Activated CD4-positive, alpha-beta T cell treated with anti-CD3 and anti-CD28 coated beads, Interleukin-2, amount 10 ng/mL, durations not matched to agents 7 days and 5 days (primary cell): ENCODE data around the gene SERPINB5. TPM values are rescaled to one million over a fixed set of nuclear protein-coding genes. Genes with fewer than 3 reads are reported as not detected.

Experiments used
- CTCF ChIA-PET: fragments of 350-600 bp; sonication (Branson Sonifier 250); formaldehyde crosslinking; loops from one replicate; lab custom pipeline; 2021; ENCODE audit warnings: antibody characterized with exemption; lab: Charles Lee
- POLR2A ChIA-PET: fragments of 350-600 bp; sonication (Branson Sonifier 250); formaldehyde crosslinking; loops from one replicate; lab custom pipeline; 2021; ENCODE audit warnings: antibody characterized with exemption; lab: Charles Lee
- DNase-seq: peaks from one replicate; pipeline ENCODE4 v3.0.0-alpha.2; 2020
- H3K27ac Mint-ChIP-seq: one replicate; pipeline ENCODE4 v1.8.0; 2021; ENCODE audit warnings: mild to moderate bottlenecking, moderate library complexity, mixed read lengths
- H3K27me3 Mint-ChIP-seq: one replicate; pipeline ENCODE4 v1.8.0; 2021; ENCODE audit warnings: mixed read lengths
- H3K36me3 Mint-ChIP-seq: one replicate; pipeline ENCODE4 v1.8.0; 2021; ENCODE audit warnings: low read depth, mixed read lengths
- H3K4me1 Mint-ChIP-seq: one replicate; pipeline ENCODE4 v1.8.0; 2021; ENCODE audit warnings: mixed read lengths
- H3K4me3 Mint-ChIP-seq: one replicate; pipeline ENCODE4 v1.8.0; 2021; ENCODE audit warnings: mild to moderate bottlenecking, moderate library complexity, mixed read lengths
- H3K9me3 Mint-ChIP-seq: one replicate; pipeline ENCODE4 v1.8.0; 2021; ENCODE audit warnings: mixed read lengths
- total RNA-seq, 2 experiments: library from RNA; stranded (reverse); gene quantifications; one replicate each; pipeline ENCODE4 v1.2.3, GENCODE V29; 2021

SERPINB5 gene
- total RNA-seq, 2 experiments from 2014 or later: not detected

DNA sequence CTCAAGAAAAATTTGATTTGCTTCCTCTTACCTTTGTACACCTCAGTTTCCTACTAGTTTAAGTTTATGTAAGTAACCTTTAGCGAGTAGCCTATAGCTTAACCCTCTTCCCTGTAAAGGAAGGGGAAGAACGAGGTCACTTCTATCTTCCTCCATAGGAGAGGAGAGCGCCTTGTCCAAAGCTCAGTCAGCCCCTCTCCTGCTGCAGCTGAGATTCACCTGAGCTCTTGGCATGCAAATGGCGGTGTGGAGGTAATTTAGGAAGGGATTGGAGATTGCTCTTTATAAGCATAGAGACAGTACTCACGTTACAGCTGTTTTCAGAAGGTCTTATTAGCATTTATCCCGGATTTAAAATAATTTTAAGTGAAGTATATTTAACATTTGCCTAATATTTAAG lies 37.6 kb downstream of the SERPINB5 start:
- no peak for DNase-seq
- H3K4me3 Mint-ChIP-seq: no peak overlapping the region
- no peaks in the 10 kb centered on the region for H3K4me1 Mint-ChIP-seq
- H3K27me3 Mint-ChIP-seq: peaks cover 10% of the 10 kb centered on the region
- no peaks in the 10 kb centered on the region for H3K36me3 Mint-ChIP-seq
- ChIA-PET CTCF (no interaction called here), POLR2A (no interaction called here)
- H3K27ac Mint-ChIP-seq: no peak overlapping the region
- no peaks in the 10 kb centered on the region for H3K9me3 Mint-ChIP-seq

GRCh38 chr18:63514888-63515678 lies 38.3 kb downstream of the SERPINB5 start:
- Mint-ChIP-seq H3K27me3 (peaks cover 11% of the 10 kb centered on the region), H3K4me1 (no peaks in the 10 kb centered on the region), H3K27ac (no peak overlapping the region), H3K36me3 (no peaks in the 10 kb centered on the region), H3K4me3 (no peak overlapping the region), H3K9me3 (no peaks in the 10 kb centered on the region)
- ChIA-PET CTCF (no interaction called here), POLR2A (no interaction called here)
- DNase-seq: no peak

DNA sequence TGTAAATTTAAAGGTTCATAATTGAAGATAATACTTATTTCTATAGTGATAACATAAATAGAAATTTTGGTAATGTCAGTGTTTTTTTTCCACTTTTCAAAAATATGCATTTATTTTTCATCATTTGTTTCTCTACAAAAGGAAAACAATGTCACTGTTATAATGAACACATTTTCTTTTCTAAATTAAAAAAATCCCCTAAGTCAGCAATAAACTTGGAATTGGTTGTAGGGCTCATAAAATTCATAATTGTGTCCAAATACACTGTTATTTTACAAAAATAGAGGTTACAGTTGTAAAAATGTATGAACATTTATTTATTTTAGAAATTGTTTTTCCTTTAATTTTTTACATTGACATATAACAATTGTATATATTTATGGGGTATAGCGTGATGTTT lies 39.0 kb downstream of the SERPINB5 start:
- POLR2A ChIA-PET: no interaction called here

GRCh38 chr18:63518178-63519012 lies 41.6 kb downstream of the SERPINB5 start:
- Mint-ChIP-seq H3K36me3 (no peaks in the 10 kb centered on the region), H3K27ac (no peak overlapping the region), H3K9me3 (no peaks in the 10 kb centered on the region), H3K4me1 (no peaks in the 10 kb centered on the region), H3K27me3 (peaks cover 26% of the 10 kb centered on the region), H3K4me3 (no peak overlapping the region)
- POLR2A ChIA-PET: interaction anchor here (0.6 kb wide), 1 partner anchor 121 kb away, joined by 3 read pairs; no protein-coding TSS in a partner anchor
- DNase-seq: peak; percentile 75
- CTCF ChIA-PET: interaction anchor here (0.6 to 3.8 kb wide), 10 partner anchors 9 to 579 kb away, joined by 3 to 18 read pairs (median 3); no protein-coding TSS in a partner anchor

More for the DNA sequence above, 39.0 kb downstream of the SERPINB5 start:
- Mint-ChIP-seq H3K27ac (no peak overlapping the region), H3K36me3 (no peaks in the 10 kb centered on the region), H3K4me1 (no peaks in the 10 kb centered on the region), H3K9me3 (no peaks in the 10 kb centered on the region), H3K4me3 (no peak overlapping the region), H3K27me3 (peaks cover 18% of the 10 kb centered on the region)
- CTCF ChIA-PET: no interaction called here
- DNase-seq: no peak

- Mint-ChIP-seq H3K4me3 (no peak overlapping the region), H3K27ac (no peak overlapping the region), H3K36me3 (no peaks in the 10 kb centered on the region), H3K9me3 (no peaks in the 10 kb centered on the region), H3K4me1 (no peaks in the 10 kb centered on the region), H3K27me3 (peaks cover 32% of the 10 kb centered on the region)
- POLR2A ChIA-PET: no interaction called here
- CTCF ChIA-PET: interaction anchor here (0.7 to 3.8 kb wide), 2 partner anchors 11 to 57 kb away, joined by 3 to 18 read pairs; no protein-coding TSS in a partner anchor
- DNase-seq: no peak
These were observed 43.4 kb downstream of the SERPINB5 start for GRCh38 chr18:63520053-63520685.

DNA sequence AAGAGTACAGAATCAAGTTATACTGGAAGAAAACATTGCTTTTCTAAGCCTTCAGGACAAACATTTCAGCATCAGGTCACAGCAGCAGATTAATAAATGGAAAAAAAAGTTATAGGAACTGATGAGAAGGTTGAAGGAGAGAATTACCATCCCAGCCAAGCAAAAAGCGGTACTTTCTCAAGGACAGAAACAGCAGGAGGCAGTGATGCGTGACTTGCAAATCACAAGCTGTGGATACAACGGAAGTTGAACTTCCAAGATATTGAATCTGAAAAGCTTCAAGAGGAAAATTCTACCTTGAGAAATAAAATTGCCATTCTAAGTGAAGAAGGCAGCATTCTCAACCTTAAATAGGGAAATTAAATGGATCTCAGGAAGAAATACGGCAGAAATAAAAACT lies 46.9 kb downstream of the SERPINB5 start:
- H3K27ac Mint-ChIP-seq: no peak overlapping the region
- H3K36me3 Mint-ChIP-seq: no peaks in the 10 kb centered on the region
- H3K4me3 Mint-ChIP-seq: no peak overlapping the region
- ChIA-PET POLR2A (no interaction called here), CTCF (no interaction called here)
- DNase-seq: no peak
- H3K27me3 Mint-ChIP-seq: peaks cover 37% of the 10 kb centered on the region
- H3K4me1 Mint-ChIP-seq: no peaks in the 10 kb centered on the region
- H3K9me3 Mint-ChIP-seq: no peaks in the 10 kb centered on the region

DNA sequence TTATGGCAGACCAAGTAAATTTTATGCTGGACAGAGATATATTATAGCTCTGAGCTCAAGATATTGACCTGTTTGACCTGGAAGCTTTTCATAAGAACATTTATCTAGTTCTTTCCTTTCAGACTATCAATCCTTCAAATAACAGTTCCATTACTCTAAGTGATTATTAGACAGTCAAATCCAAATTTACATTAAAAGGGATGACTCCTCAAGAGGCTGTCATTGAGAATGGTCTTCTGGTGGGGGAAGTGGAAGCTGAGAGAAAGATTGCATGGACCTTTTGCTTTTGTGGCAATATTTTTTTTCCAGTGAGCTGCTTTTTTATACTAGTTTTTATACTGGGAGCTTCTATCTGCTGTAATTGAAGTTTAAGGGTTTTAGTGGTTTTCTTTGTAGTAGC lies 50.5 kb downstream of the SERPINB5 start:
- Mint-ChIP-seq H3K9me3 (no peaks in the 10 kb centered on the region), H3K4me1 (no peaks in the 10 kb centered on the region), H3K36me3 (no peaks in the 10 kb centered on the region), H3K27ac (no peak overlapping the region), H3K27me3 (peaks cover 36% of the 10 kb centered on the region), H3K4me3 (no peak overlapping the region)
- DNase-seq: no peak
- ChIA-PET POLR2A (no interaction called here), CTCF (interaction anchor here (1.0 kb wide), 1 partner anchor 9 kb away, joined by 3 read pairs; no protein-coding TSS in a partner anchor)

- DNase-seq: no peak
- Mint-ChIP-seq H3K27ac (no peak overlapping the region), H3K27me3 (peaks cover 34% of the 10 kb centered on the region), H3K4me1 (no peaks in the 10 kb centered on the region), H3K9me3 (no peaks in the 10 kb centered on the region), H3K4me3 (no peak overlapping the region), H3K36me3 (no peaks in the 10 kb centered on the region)
- POLR2A ChIA-PET: no interaction called here
- CTCF ChIA-PET: interaction anchor here (1.2 kb wide), 1 partner anchor 10 kb away, joined by 4 read pairs; no protein-coding TSS in a partner anchor
These were observed 52.2 kb downstream of the SERPINB5 start for GRCh38 chr18:63528863-63529492.

GRCh38 chr18:63532471-63532870 lies 55.7 kb downstream of the SERPINB5 start:
- Mint-ChIP-seq H3K27me3 (peaks cover 41% of the 10 kb centered on the region), H3K9me3 (no peaks in the 10 kb centered on the region), H3K27ac (no peak overlapping the region), H3K4me1 (peaks cover 6% of the 10 kb centered on the region), H3K36me3 (no peaks in the 10 kb centered on the region), H3K4me3 (no peak overlapping the region)
- CTCF ChIA-PET: no interaction called here
- no peak for DNase-seq
- POLR2A ChIA-PET: no interaction called here

- DNase-seq: no peak
- Mint-ChIP-seq H3K4me1 (peaks cover 6% of the 10 kb centered on the region), H3K27ac (no peak overlapping the region), H3K4me3 (no peak overlapping the region), H3K27me3 (peaks cover 37% of the 10 kb centered on the region), H3K9me3 (no peaks in the 10 kb centered on the region), H3K36me3 (no peaks in the 10 kb centered on the region)
- ChIA-PET CTCF (no interaction called here), POLR2A (no interaction called here)
These were observed 57.9 kb downstream of the SERPINB5 start for GRCh38 chr18:63534615-63535014.

- H3K4me3 Mint-ChIP-seq: no peak overlapping the region
- ChIA-PET CTCF (no interaction called here), POLR2A (no interaction called here)
- no peak overlapping the region for H3K27ac Mint-ChIP-seq
- DNase-seq: no peak
- H3K27me3 Mint-ChIP-seq: peaks cover 32% of the 10 kb centered on the region
- no peaks in the 10 kb centered on the region for H3K9me3 Mint-ChIP-seq
- H3K36me3 Mint-ChIP-seq: no peaks in the 10 kb centered on the region
- H3K4me1 Mint-ChIP-seq: no peaks in the 10 kb centered on the region
These were observed 63.2 kb downstream of the SERPINB5 start for GRCh38 chr18:63539904-63540510.

DNA sequence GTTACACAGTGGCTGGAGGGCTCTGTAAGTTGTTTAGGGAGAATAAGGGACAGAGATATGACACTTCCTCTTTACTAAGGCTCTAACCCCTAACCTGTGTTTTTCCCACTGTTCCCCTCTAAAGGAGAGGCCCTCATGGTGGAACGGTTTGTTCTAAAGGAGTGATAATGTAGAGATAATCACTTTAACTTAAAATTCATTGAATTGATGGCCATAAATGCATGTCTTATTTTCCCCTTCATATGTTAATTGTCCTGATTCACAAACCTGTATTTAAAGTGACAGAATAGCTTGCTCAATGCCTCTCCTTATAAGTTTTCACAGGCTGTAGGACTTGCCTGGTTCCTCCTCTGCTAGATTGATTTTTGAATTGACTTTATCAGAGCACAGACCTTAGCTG lies 65.3 kb downstream of the SERPINB5 start, which contains the start of gene SERPINB12:
SERPINB12 (plus strand) TSS at position 301 of the 400 bp plus-strand sequence. CDS start 13,791 bp downstream, outside the sequence.
- peaks cover 34% of the 10 kb centered on the region for H3K27me3 Mint-ChIP-seq
- CTCF ChIA-PET: no interaction called here

More for the DNA sequence above, 65.3 kb downstream of the SERPINB5 start, which contains the start of gene SERPINB12:
- DNase-seq: no peak
- POLR2A ChIA-PET: no interaction called here
- H3K9me3 Mint-ChIP-seq: no peaks in the 10 kb centered on the region
- no peaks in the 10 kb centered on the region for H3K36me3 Mint-ChIP-seq
- no peak within 1 kb of the TSS for H3K27ac Mint-ChIP-seq
- H3K4me1 Mint-ChIP-seq: no peaks in the 10 kb centered on the region
- no peak within 1 kb of the TSS for H3K4me3 Mint-ChIP-seq
